Left lung (tissue), 10 donors: ENCODE data around the gene ZDHHC24. TPM values are rescaled to one million over a fixed set of nuclear protein-coding genes. Genes with fewer than 3 reads are reported as not detected.

ENCODE experiments used
- ATAC-seq: fragments of 200-7000 bp; cut with Tn5 transposase; one replicate; pipeline ENCODE4 v1.9.1; 2020; ENCODE audit warnings: moderate library complexity
- DNase-seq, 4 donors: peaks; one replicate each; pipeline ENCODE4 v3.0.0-alpha.2; 2013 to 2020
- H3K27ac ChIP-seq, 2 donors: fragments of 200-600 bp; sonication (generic) in 1 of 2; one replicate each; pipeline versions ENCODE4 v1.5.0 to v1.8.0; 2020 to 2021
- H3K27me3 ChIP-seq, 2 donors: fragments of 200-600 bp; sonication (generic) in 1 of 2; one replicate each; pipeline versions ENCODE4 v1.5.0 to v1.8.0; 2020 to 2021
- H3K36me3 ChIP-seq, 2 donors: fragments of 200-600 bp; sonication (generic) in 1 of 2; one replicate each; pipeline versions ENCODE4 v1.5.0 to v1.8.0; 2020 to 2021
- H3K4me1 ChIP-seq, 2 donors: fragments of 200-600 bp; one replicate each; pipeline ENCODE4 v1.8.0; 2021
- H3K4me3 ChIP-seq, 2 donors: fragments of 200-600 bp; sonication (generic) in 1 of 2; one replicate each; pipeline versions ENCODE4 v1.5.0 to v1.8.0; 2020 to 2021; ENCODE audit warnings: mild to moderate bottlenecking in 1 of 2
- H3K9me3 ChIP-seq, 2 donors: fragments of 200-600 bp; sonication (generic) in 1 of 2; one replicate each; pipeline versions ENCODE4 v1.5.0 to v1.8.0; 2020 to 2021
- CTCF ChIP-seq, 2 donors: fragments of 200-600 bp; sonication (generic) in 1 of 2; IDR thresholded peaks; one replicate each; pipeline versions ENCODE4 v1.5.0 to v1.8.0; 2021; ENCODE audit warnings: antibody characterized with exemption in 2 of 2
- intact Hi-C, 2 donors: fragments of 100-400 bp; cut with DNase I; formaldehyde crosslinking; loops; one replicate each; pipeline versions ENCODE4 v1.11.2 to v1.14.2; 2022
- polyA plus RNA-seq, 6 donors: library from polyadenylated mRNA; unstranded; fragments of 120-200 nt; gene quantifications; one replicate each; pipeline ENCODE4 v1.2.1, GENCODE V29; 2013; ENCODE audit not compliant: insufficient read length in 6 of 6
- total RNA-seq, 2 donors: library from RNA; stranded (reverse); fragmentation: NEBNext Ultra II Directional; extraction: Animal tissue kit (Norgen Biotek cat#: 25700); gene quantifications; one replicate each; pipeline ENCODE4 v1.2.1, GENCODE V29; 2021
- donor health status: DM: no; HTN: yes; CAD: no.
- donor health status: DM: no; HTN: no; CAD: no.

ZDHHC24 gene
- total and polyA plus RNA-seq, 8 donors: 4.7 to 17.0 (median 5.8) TPM

- H3K27ac ChIP-seq: no peak overlapping the region
- no peak for ATAC-seq
- H3K4me3 ChIP-seq: no peak overlapping the region
- H3K36me3 ChIP-seq: no peaks in the 10 kb centered on the region
- H3K4me1 ChIP-seq: peaks cover 0 to 15% of the 10 kb centered on the region in 2 donors
- H3K9me3 ChIP-seq: no peaks in the 10 kb centered on the region
- DNase-seq: peak in 1 of 4 donors; percentile 53
- no peak for TF ChIP-seq CTCF (IDR thresholded peaks at IDR 0.05)
- intact Hi-C loops: no loop called here
- peaks cover 0 to 24% of the 10 kb centered on the region in 2 donors for H3K27me3 ChIP-seq
Measured at GRCh38 chr11:66564538-66564937, 18.7 kb upstream of the ZDHHC24 start.

DNA sequence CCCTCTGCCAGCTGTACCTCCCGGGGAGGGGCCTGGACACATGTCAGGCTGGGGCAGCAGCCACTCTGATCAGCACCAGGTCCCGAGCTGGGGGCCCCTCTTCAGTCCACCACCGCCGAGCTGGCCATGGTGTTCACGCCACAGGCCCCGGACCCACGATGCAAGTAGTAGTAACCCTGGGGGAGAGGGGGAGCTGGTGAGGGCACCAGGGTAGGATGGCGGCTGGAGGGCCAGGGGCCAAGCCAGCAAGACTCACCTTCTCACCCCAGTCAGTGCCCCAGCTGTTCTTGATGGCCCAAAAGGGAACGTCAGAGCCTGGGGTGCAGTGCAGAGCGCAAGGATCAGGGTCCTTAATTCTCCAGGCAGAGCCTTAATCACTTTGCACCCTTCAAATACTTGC lies 18.0 kb upstream of the ZDHHC24 start:
- H3K36me3 ChIP-seq: no peaks in the 10 kb centered on the region
- ATAC-seq (no peak), DNase-seq (peak in 1 of 4 donors; percentile 46)
- peaks cover 2 to 21% of the 10 kb centered on the region in 2 donors for H3K4me1 ChIP-seq
- peaks cover 0 to 25% of the 10 kb centered on the region in 2 donors for H3K27me3 ChIP-seq
- intact Hi-C loops: no loop called here
- no peak for TF ChIP-seq CTCF (IDR thresholded peaks at IDR 0.05)
- no peaks in the 10 kb centered on the region for H3K9me3 ChIP-seq
- no peak overlapping the region for H3K27ac ChIP-seq
- no peak overlapping the region for H3K4me3 ChIP-seq

GRCh38 chr11:66562907-66563583 lies 17.2 kb upstream of the ZDHHC24 start:
- ATAC-seq (no peak), DNase-seq (peak in 1 of 4 donors; percentile 59)
- no peaks in the 10 kb centered on the region for H3K9me3 ChIP-seq
- intact Hi-C loops: no loop called here
- TF ChIP-seq CTCF (IDR thresholded peaks at IDR 0.05): no peak
- peaks cover 0 to 25% of the 10 kb centered on the region in 2 donors for H3K27me3 ChIP-seq
- no peak overlapping the region for H3K27ac ChIP-seq
- peaks cover 4 to 14% of the 10 kb centered on the region in 2 donors for H3K4me1 ChIP-seq
- no peak overlapping the region for H3K4me3 ChIP-seq
- H3K36me3 ChIP-seq: no peaks in the 10 kb centered on the region

GRCh38 chr11:66562275-66562674 lies 16.4 kb upstream of the ZDHHC24 start:
- H3K36me3 ChIP-seq: no peaks in the 10 kb centered on the region
- H3K9me3 ChIP-seq: no peaks in the 10 kb centered on the region
- intact Hi-C loops: no loop called here
- no peak for TF ChIP-seq CTCF (IDR thresholded peaks at IDR 0.05)
- DNase-seq: no peak
- no peak overlapping the region for H3K27ac ChIP-seq
- peaks cover 0 to 25% of the 10 kb centered on the region in 2 donors for H3K27me3 ChIP-seq
- no peak for ATAC-seq
- H3K4me3 ChIP-seq: no peak overlapping the region
- peaks cover 4 to 8% of the 10 kb centered on the region in 2 donors for H3K4me1 ChIP-seq

DNA sequence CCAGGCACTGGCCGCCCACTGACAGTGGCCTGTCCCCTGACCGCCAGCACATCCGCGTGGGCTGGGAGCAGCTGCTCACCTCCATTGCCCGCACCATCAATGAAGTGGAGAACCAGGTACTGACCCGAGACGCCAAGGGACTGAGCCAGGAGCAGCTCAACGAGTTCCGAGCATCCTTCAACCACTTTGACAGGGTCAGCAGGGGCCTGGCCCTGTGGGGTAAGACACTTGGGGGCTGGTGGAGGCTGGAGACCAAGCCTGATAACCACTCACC lies 16.1 kb upstream of the ZDHHC24 start:
- intact Hi-C loops: no loop called here

More for the DNA sequence above, 16.1 kb upstream of the ZDHHC24 start:
- peak in 1 of 4 donors; percentile 49 for DNase-seq
- Histone ChIP-seq H3K36me3 (no peaks in the 10 kb centered on the region), H3K27ac (no peak overlapping the region), H3K4me1 (peaks cover 4 to 8% of the 10 kb centered on the region in 2 donors), H3K9me3 (no peaks in the 10 kb centered on the region), H3K27me3 (peaks cover 0 to 26% of the 10 kb centered on the region in 2 donors), H3K4me3 (no peak overlapping the region)
- TF ChIP-seq CTCF (IDR thresholded peaks at IDR 0.05): no peak
- no peak for ATAC-seq
